Esophagus (tissue), 2 donors: Measurements from ENCODE around the gene ME3. TPM values are rescaled to one million over a fixed set of nuclear protein-coding genes. Genes with fewer than 3 reads are reported as not detected.

ENCODE experiments used
- H3K27ac ChIP-seq, 2 donors: one replicate each; pipeline ENCODE4 v1.5.1; 2013; ENCODE audit warnings: low read depth in 2 of 2, mild to moderate bottlenecking in 2 of 2, inconsistent platforms in 1 of 2, low read length in 1 of 2, moderate library complexity in 1 of 2
- H3K27me3 ChIP-seq, 2 donors: one replicate each; pipeline ENCODE4 v1.6.1; 2013; ENCODE audit warnings: low read length in 2 of 2, control low read depth in 1 of 2, mild to moderate bottlenecking in 1 of 2; ENCODE audit not compliant: insufficient read depth in 2 of 2, control insufficient read depth in 1 of 2
- H3K36me3 ChIP-seq, 2 donors: one replicate each; pipeline ENCODE4 v1.6.1; 2013; ENCODE audit warnings: low read length in 1 of 2; ENCODE audit not compliant: control insufficient read depth in 2 of 2, insufficient read depth in 2 of 2
- H3K4me1 ChIP-seq, 2 donors: one replicate each; pipeline ENCODE4 v1.6.1; 2013; ENCODE audit warnings: low read length in 1 of 2; ENCODE audit not compliant: control insufficient read depth in 2 of 2, insufficient read depth in 2 of 2
- H3K4me3 ChIP-seq, 2 donors: one replicate each; pipeline ENCODE4 v1.5.1; 2013; ENCODE audit warnings: low read length in 2 of 2, mild to moderate bottlenecking in 2 of 2, low read depth in 1 of 2, moderate library complexity in 1 of 2
- H3K9me3 ChIP-seq, 2 donors: one replicate each; pipeline ENCODE4 v1.6.1; 2013; ENCODE audit warnings: mild to moderate bottlenecking in 2 of 2, low read depth in 1 of 2, low read length in 1 of 2, moderate library complexity in 1 of 2; ENCODE audit not compliant: control insufficient read depth in 2 of 2, insufficient read depth in 1 of 2
- WGBS, 2 donors: extraction: QIAGEN DNeasy Blood & Tissue Kit; methylation state at CpG; one replicate each; pipeline ENCODE4 v1.1.7; 2013; 5-methylcytosine and 5-hydroxymethylcytosine counted together
- polyA plus RNA-seq, 2 donors: library from polyadenylated mRNA; stranded (reverse); fragments of 200-250 nt; gene quantifications; one replicate each; pipeline ENCODE4 v1.2.3, GENCODE V29; 2013
- donor health status: healthy with polysubstance abuse.
- donor health status: Bipolar disorder and iron deficiency.

Gene ME3
- polyA plus RNA-seq, 2 donors = 3.0 to 4.5 TPM

DNA sequence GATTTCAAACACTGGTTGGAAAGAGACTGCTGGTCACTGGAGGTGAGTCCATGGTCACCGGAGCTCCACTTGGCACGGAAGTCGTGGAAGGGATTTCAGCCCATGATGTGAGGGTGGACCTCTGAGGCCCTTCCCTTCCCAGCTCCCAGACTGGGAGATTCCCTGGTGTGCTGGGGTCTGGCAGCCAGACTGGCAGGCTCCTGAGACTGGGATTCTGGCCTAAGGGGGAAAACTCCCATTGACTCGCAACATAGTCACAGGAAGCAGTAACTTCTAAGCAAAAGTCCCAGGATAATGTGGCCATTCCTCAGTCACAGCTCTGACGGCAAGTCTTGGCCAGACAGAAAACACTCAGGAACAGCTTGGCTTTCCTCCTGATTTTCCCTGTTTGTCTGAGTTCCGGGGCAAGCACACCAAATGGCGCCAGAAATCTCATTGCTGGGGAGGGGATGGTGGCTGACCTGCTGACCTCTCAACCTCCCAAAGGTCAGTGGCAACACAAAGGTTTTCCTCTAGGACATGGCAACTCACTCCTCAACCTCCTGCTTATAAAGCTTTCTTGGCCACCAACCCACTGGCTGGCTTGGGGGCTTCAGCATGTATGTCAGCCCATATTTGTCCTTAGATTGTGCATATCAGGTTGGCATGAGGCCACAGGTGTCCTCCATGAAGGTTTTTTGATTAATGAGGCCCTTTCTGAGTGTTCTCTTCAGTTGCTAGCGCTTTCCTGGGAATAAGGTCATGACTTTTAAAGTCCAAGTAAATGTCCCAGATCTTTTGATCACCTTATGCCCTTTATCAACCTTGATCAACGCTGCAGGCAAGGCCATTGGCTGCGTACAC is 198.2 kb downstream of the ME3 start:
- Histone ChIP-seq H3K9me3 (no peaks in the 10 kb centered on the region), H3K36me3 (no peaks in the 10 kb centered on the region), H3K27me3 (no peaks in the 10 kb centered on the region), H3K4me3 (no peak overlapping the region), H3K27ac (no peak overlapping the region), H3K4me1 (no peaks in the 10 kb centered on the region)
- WGBS, 2 donors = 69 to 70% methylated on average over 10 of the region's 10 CpGs

DNA sequence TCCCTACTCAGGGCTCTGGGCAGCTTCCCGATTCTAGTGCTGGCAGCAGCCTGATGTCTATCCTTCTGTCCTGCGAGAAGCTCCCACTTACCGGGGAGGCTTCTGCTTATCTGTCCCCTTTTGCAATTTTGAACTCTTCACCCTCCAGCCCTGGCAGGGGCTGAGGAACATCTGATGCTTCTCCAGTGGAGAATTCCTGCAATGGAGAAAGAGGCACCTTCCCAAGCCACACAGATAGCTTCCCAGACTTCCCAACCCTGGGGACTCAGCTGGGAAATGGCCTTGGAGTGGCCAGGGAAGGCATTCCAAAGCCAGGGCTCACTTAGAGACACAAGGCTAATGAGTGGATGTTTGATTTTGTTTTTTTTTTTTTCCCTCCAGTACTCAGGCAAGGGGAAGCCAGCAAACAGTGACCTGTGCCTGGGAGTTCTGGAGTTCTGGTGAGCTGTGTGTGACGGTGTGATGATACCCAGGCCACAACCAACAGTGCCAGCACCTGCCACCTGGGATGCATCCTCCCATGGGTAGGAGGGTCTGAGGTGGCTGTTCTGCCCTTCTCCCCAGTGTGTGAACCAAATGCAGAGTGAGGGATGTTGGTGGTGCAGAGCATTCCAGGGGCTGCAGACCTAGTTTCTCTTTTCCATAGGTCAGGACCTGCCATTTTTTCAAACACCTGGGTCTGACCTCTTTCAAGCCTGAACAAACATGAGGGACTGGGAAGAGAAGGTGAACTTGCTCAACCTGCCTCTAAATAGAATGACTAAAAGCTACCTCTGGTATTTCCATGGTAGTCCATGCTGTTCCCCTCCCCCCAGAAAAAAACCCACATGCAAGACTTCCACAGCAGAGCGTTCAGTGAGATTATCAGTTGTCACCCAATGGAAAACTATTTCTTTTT is 202.7 kb downstream of the ME3 start:
- Histone ChIP-seq H3K27ac (no peak overlapping the region), H3K36me3 (no peaks in the 10 kb centered on the region), H3K27me3 (no peaks in the 10 kb centered on the region), H3K9me3 (no peaks in the 10 kb centered on the region), H3K4me3 (no peak overlapping the region), H3K4me1 (no peaks in the 10 kb centered on the region)
- 82 to 84% methylated on average over 5 of the region's 5 CpGs for WGBS, 2 donors

DNA sequence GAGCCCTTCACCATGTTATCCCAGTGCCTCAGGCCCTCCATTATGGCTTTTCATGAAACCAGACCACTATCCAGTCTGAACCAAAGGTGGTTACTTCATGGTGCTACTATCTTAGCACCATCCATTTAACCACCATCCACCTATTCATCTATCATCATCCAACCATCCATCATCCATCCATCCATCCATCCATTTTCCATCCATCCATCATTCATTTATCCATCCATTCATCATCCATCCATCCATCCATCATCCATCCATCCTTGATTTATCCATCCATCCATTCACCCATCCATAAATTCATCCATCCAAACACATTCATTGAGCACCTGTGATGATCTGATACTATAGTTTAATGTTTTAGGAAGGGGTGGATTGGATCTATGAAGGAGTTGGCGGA is 204.2 kb downstream of the ME3 start:
- no peak overlapping the region for H3K27ac ChIP-seq
- no peaks in the 10 kb centered on the region for H3K9me3 ChIP-seq
- H3K36me3 ChIP-seq = no peaks in the 10 kb centered on the region
- no peak overlapping the region for H3K4me3 ChIP-seq
- H3K4me1 ChIP-seq = no peaks in the 10 kb centered on the region
- no peaks in the 10 kb centered on the region for H3K27me3 ChIP-seq
- WGBS, 2 donors = 100% methylated on average over 1 of the region's 1 CpG

DNA sequence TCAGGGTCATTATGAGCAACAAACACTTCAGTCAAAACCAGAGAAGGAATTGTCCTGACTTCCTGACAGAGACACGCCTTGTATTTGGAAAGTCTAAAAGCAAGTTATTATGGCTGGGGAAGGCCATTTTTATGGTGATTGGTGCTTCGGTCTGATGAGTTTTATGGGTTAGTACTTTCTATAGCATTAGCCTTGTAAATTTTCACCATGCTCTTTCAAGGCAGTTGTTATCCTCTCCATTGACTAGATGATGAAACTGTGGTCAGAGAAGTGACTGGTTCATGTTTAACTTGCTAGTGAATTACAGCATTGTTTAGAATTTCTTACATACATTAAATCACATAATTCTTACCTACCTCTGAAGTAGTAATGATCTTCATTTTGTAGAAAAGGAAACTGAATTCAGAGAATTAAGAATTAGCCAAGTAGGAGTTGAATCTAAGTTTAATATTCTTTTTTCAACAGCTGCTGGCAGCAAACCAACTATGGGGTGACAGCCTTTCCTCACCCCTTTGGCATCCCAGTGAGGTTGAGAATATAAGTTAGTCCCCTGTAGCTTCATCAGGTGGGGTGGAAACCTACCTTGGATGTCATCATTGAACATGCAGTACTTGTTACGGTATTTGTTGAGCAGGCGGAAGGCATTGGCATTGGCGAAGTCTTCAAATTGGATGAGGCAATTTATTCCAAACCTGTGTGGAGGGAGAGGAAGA is 207.8 kb downstream of the ME3 start:
- WGBS, 2 donors = 94% methylated on average over 5 of the region's 5 CpGs
- Histone ChIP-seq H3K27ac (no peak overlapping the region), H3K4me3 (no peak overlapping the region), H3K4me1 (peaks cover 0 to 2% of the 10 kb centered on the region in 2 donors), H3K27me3 (no peaks in the 10 kb centered on the region), H3K9me3 (no peaks in the 10 kb centered on the region), H3K36me3 (no peaks in the 10 kb centered on the region)

DNA sequence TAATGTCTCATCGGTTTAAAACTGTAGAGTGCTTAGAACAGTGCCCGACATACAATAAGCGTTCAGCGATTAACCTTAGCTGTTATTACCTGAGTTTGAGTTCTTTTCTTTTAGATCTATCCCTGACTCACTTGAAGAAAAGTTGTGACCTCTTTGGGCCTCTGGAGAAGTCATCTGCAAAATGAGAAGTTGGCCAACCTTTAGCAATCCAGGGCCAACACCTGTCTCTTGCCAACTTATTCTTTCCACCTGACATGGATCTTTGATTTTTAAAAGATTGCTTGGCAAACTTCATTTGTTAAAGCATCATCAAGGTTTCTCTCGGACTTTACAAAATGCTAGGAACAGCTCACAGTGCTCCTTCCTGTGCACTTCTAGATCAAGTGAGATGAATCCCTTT is 208.5 kb downstream of the ME3 start:
- Histone ChIP-seq H3K27me3 (no peaks in the 10 kb centered on the region), H3K36me3 (no peaks in the 10 kb centered on the region), H3K4me1 (peaks cover 0 to 3% of the 10 kb centered on the region in 2 donors), H3K4me3 (no peak overlapping the region), H3K9me3 (no peaks in the 10 kb centered on the region), H3K27ac (no peak overlapping the region)
- 86 to 89% methylated on average over 5 of the region's 5 CpGs for WGBS, 2 donors

DNA sequence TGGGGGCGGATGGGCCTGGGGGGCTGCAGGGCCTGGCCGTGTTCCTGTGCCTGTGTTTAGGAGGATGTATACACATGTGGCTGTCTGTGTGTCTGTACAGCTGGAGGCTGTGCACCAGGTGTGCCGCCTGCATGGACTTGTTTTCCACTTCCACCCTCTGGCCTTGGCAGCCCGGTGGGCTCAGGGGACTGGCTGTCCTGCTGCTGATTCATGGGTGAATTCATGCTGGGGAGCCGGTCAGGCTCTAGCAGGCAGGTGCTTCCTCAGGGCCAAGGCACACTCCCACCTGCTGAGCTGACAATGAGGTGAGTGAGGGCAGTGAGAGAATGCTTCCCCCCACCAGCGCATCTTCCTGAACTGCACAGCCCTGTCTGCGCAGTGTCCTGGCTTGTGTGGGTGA is 209.3 kb downstream of the ME3 start:
- Histone ChIP-seq H3K36me3 (no peaks in the 10 kb centered on the region), H3K27ac (no peak overlapping the region), H3K4me3 (no peak overlapping the region), H3K9me3 (no peaks in the 10 kb centered on the region), H3K27me3 (no peaks in the 10 kb centered on the region), H3K4me1 (peaks cover 0 to 3% of the 10 kb centered on the region in 2 donors)
- 61 to 70% methylated on average over 7 of the region's 7 CpGs for WGBS, 2 donors

DNA sequence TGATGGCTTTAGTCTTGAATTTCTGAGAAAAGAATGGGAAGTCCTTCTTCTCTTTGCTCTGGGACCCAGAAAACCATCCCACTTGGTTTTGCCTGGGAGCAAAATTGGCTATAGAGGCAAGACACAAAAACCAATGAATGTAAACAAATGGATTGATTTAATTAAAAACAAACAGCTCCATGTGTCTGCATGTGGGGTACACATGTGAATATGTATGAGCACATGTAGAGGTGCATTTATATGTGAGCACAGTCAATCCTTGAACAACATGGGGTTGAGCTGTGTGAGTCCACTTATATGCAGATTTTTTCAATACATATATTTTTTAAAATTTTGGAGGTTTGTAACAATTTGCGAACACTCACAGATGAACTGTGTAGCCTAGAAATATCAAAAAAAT is 210.5 kb downstream of the ME3 start:
- Histone ChIP-seq H3K4me3 (no peak overlapping the region), H3K4me1 (peaks cover 0 to 4% of the 10 kb centered on the region in 2 donors), H3K9me3 (no peaks in the 10 kb centered on the region), H3K27me3 (no peaks in the 10 kb centered on the region), H3K27ac (no peak overlapping the region), H3K36me3 (no peaks in the 10 kb centered on the region)
- WGBS, 2 donors = 93 to 99% methylated on average over 1 of the region's 1 CpG

DNA sequence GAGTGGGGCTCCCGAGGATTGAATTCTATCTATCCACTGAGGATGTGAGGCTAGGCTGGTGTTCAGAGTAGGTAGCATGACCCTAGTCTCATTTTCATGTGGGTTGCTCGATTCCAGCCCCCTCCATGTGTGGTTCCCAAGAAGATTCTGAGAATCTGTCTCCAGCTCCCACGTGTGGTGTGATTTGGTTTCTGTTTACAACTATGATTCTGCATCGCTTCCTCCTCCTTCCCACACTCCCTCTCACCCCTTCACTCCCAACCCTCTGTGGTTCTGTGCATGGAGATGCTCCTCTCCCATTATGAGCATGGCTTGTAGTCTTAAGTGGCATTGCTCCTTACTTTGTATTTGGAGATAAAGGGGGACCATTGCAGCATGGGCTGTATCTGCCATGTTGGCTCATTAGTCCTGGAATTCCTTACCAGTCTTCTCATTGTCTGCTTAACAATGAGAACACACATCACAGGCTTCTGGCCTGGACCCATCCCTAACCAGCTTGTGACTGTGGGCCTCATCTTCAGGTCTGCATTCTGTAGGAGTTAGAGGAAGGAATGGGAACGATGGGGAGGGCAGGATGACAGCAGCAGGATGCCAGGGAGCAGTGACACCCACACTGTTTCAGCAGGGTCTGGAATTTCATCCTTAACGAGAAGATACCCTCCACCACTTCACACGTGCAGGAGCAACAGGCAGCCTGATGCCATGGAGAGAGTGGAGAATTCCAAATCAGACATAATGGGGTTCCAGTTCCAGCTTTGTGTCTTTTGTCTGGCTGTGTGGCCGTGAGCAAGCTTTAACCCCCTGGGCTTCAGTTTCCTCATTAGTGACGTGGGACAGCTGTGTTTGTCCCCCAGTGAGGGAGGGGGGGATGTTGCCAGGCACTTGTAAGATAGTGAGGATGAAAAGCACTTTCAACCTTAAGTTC is 211.7 kb downstream of the ME3 start:
- H3K4me3 ChIP-seq = no peak overlapping the region
- H3K27ac ChIP-seq = no peak overlapping the region
- H3K36me3 ChIP-seq = no peaks in the 10 kb centered on the region
- H3K27me3 ChIP-seq = no peaks in the 10 kb centered on the region
- 66 to 71% methylated on average over 9 of the region's 9 CpGs for WGBS, 2 donors
- no peaks in the 10 kb centered on the region for H3K9me3 ChIP-seq
- peaks cover 0 to 4% of the 10 kb centered on the region in 2 donors for H3K4me1 ChIP-seq
